Neural cell (in vitro differentiated cells): ENCODE measurements around the gene FGF12.

Experiments used
- EZH2 ChIP-seq: fragments of 200-600, 300-800 bp; shearing (Covaris generic), sonication (generic); IDR thresholded peaks from 2 replicates; pipeline ENCODE4 v1.6.1; 2014; ENCODE audit warnings: antibody characterized with exemption, low read length, borderline replicate concordance, mild to moderate bottlenecking; ENCODE audit not compliant: insufficient read depth, poor library complexity, severe bottlenecking
- POLR2AphosphoS5 ChIP-seq: IDR thresholded peaks from 2 replicates; pipeline ENCODE4 v1.6.1; 2012
- TAF1 ChIP-seq: IDR thresholded peaks from 2 replicates; pipeline ENCODE4 v1.6.1; 2012; ENCODE audit warnings: low read depth
- TF ChIP-seq, protein P1 (sequence below): fragments of 450-650 bp; IDR thresholded peaks from 2 replicates; pipeline ENCODE4 v1.5.1; 2014; ENCODE audit warnings: antibody characterized with exemption, mild to moderate bottlenecking, moderate library complexity; ENCODE audit not compliant: poor library complexity, severe bottlenecking

- no peak for TF ChIP-seq TAF1
- TF ChIP-seq EZH2: no peak
- TF ChIP-seq, protein P1, sequence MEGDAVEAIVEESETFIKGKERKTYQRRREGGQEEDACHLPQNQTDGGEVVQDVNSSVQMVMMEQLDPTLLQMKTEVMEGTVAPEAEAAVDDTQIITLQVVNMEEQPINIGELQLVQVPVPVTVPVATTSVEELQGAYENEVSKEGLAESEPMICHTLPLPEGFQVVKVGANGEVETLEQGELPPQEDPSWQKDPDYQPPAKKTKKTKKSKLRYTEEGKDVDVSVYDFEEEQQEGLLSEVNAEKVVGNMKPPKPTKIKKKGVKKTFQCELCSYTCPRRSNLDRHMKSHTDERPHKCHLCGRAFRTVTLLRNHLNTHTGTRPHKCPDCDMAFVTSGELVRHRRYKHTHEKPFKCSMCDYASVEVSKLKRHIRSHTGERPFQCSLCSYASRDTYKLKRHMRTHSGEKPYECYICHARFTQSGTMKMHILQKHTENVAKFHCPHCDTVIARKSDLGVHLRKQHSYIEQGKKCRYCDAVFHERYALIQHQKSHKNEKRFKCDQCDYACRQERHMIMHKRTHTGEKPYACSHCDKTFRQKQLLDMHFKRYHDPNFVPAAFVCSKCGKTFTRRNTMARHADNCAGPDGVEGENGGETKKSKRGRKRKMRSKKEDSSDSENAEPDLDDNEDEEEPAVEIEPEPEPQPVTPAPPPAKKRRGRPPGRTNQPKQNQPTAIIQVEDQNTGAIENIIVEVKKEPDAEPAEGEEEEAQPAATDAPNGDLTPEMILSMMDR: no peak
- TF ChIP-seq POLR2AphosphoS5: no peak
Observed at GRCh38 chr3:192655040-192655439, 72.3 kb downstream of the FGF12 start.
